ENCODE results near the gene UBAP2L.
"Not testable (repeated sequence)": the region's sequence is repeated elsewhere in the genome, so short reads cannot be mapped to it uniquely, and the experiment has no call there.

The UBAP2L gene

GRCh38 chr1:154191990-154192461, 28.7 kb upstream of the UBAP2L start, which contains the start of gene TPM3:
Gene TPM3, minus strand, starts transcription at chr1:154192100. Its CDS starts 82 bp downstream, at chr1:154192018.
- Histone ChIP-seq H3K9me3 (ENCODE audit: low read depth, low read length) (no peaks in the 10 kb centered on the region), H3K27ac (no peak within 1 kb of the TSS), H3K4me3 (no peak within 1 kb of the TSS), H3K9ac (ENCODE audit: insufficient read length) (no peak within 1 kb of the TSS), H3K36me3 (ENCODE audit: insufficient read depth, low read length) (no peaks in the 10 kb centered on the region)
- no peak for DNase-seq (ENCODE audit: low read depth, low spot score)
- no peak for TF ChIP-seq POLR2AphosphoS5 (IDR thresholded peaks at IDR 0.05; ENCODE audit: borderline replicate concordance, low read depth, low read length)
- TF ChIP-seq EZH2 (IDR thresholded peaks at IDR 0.05), result no peak
- TF ChIP-seq FOXP2 (optimal IDR thresholded peaks at IDR 0.05; ENCODE audit: control extremely low read depth, extremely low read length, insufficient read depth), result no peak

DNA sequence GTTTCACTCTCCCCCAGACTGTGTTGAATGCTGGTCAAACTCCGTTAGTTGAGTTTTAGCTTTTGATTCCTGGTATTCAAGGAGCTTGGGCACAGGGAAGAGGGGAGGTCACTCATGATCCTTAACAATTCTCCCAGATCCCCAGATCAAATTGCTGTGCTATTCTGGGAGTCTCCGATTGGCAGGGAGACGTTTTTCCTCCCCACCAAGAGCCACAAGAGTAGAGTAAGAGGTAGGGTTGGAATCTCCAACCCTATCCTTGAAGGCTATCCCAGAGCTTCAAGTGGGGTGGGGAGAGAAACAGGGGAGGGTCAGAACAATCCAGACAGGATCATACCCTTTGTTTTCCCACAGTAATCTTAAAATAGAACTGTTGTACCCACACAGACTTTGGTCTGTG, 28.3 kb upstream of the UBAP2L start:
- no peak for DNase-seq (ENCODE audit: low read depth, low spot score)
- H3K9ac ChIP-seq (ENCODE audit: insufficient read length), result no peak overlapping the region
- H3K36me3 ChIP-seq (ENCODE audit: insufficient read depth, low read length), result no peaks in the 10 kb centered on the region
- no peak overlapping the region for H3K27ac ChIP-seq
- no peaks in the 10 kb centered on the region for H3K9me3 ChIP-seq (ENCODE audit: low read depth, low read length)
- H3K4me3 ChIP-seq, result no peak overlapping the region
- TF ChIP-seq FOXP2 (optimal IDR thresholded peaks at IDR 0.05; ENCODE audit: control extremely low read depth, extremely low read length, insufficient read depth) (no peak), POLR2AphosphoS5 (IDR thresholded peaks at IDR 0.05; ENCODE audit: borderline replicate concordance, low read depth, low read length) (no peak), EZH2 (IDR thresholded peaks at IDR 0.05) (no peak)

DNA sequence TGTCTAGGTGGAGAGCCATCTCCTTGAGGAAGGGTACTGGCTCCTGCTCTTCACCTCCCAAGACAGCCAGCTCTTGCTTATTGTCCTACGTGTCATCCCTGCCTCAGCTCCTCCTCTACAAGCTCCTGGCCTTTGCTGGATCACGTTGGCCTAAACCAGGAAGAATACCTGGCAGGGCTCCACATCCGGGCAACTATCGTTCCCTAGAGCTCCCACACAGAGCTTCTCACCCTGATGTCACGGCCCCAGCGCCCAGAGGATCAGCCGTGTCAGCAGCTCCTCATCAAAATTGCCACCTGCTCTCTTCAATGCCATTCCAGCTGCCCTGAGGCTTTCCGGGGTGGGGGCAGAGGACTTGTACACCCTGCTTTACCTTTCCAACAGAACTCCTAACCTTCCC, 26.9 kb upstream of the UBAP2L start:
- Histone ChIP-seq H3K4me3 (no peak overlapping the region), H3K36me3 (ENCODE audit: insufficient read depth, low read length) (no peaks in the 10 kb centered on the region), H3K9me3 (ENCODE audit: low read depth, low read length) (no peaks in the 10 kb centered on the region), H3K27ac (no peak overlapping the region), H3K9ac (ENCODE audit: insufficient read length) (no peak overlapping the region)
- TF ChIP-seq POLR2AphosphoS5 (IDR thresholded peaks at IDR 0.05; ENCODE audit: borderline replicate concordance, low read depth, low read length) (no peak), FOXP2 (optimal IDR thresholded peaks at IDR 0.05; ENCODE audit: control extremely low read depth, extremely low read length, insufficient read depth) (no peak), EZH2 (IDR thresholded peaks at IDR 0.05) (no peak)
- DNase-seq (ENCODE audit: low read depth, low spot score), result no peak

- TF ChIP-seq POLR2AphosphoS5 (IDR thresholded peaks at IDR 0.05; ENCODE audit: borderline replicate concordance, low read depth, low read length) (no peak), EZH2 (IDR thresholded peaks at IDR 0.05) (no peak), FOXP2 (optimal IDR thresholded peaks at IDR 0.05; ENCODE audit: control extremely low read depth, extremely low read length, insufficient read depth) (no peak)
- H3K9me3 ChIP-seq (ENCODE audit: low read depth, low read length), result no peaks in the 10 kb centered on the region
- DNase-seq (ENCODE audit: low read depth, low spot score), result no peak
- H3K36me3 ChIP-seq (ENCODE audit: insufficient read depth, low read length), result no peaks in the 10 kb centered on the region
- H3K4me3 ChIP-seq, result 0 out of 2 replicates have a peak overlapping the region, but pooled peaks have one; percentile 28
- H3K27ac ChIP-seq, result no peak overlapping the region
- H3K9ac ChIP-seq (ENCODE audit: insufficient read length), result no peak overlapping the region
These were observed 21.8 kb upstream of the UBAP2L start for GRCh38 chr1:154198756-154199562.

- Histone ChIP-seq H3K27ac (no peak overlapping the region), H3K9me3 (ENCODE audit: low read depth, low read length) (no peaks in the 10 kb centered on the region), H3K36me3 (ENCODE audit: insufficient read depth, low read length) (no peaks in the 10 kb centered on the region), H3K4me3 (no peak overlapping the region), H3K9ac (ENCODE audit: insufficient read length) (no peak overlapping the region)
- no peak for DNase-seq (ENCODE audit: low read depth, low spot score)
- TF ChIP-seq FOXP2 (optimal IDR thresholded peaks at IDR 0.05; ENCODE audit: control extremely low read depth, extremely low read length, insufficient read depth), result no peak
- TF ChIP-seq POLR2AphosphoS5 (IDR thresholded peaks at IDR 0.05; ENCODE audit: borderline replicate concordance, low read depth, low read length), result no peak
- TF ChIP-seq EZH2 (IDR thresholded peaks at IDR 0.05), result no peak
These were observed 21.2 kb upstream of the UBAP2L start for GRCh38 chr1:154199563-154199879.

- H3K9ac ChIP-seq (ENCODE audit: insufficient read length); DNase-seq (ENCODE audit: low read depth, low spot score); H3K27ac ChIP-seq; H3K9me3 ChIP-seq (ENCODE audit: low read depth, low read length); H3K4me3 ChIP-seq: not testable (repeated sequence)
- H3K36me3 ChIP-seq (ENCODE audit: insufficient read depth, low read length), result peaks cover 37% of the 10 kb centered on the region
These were observed 15.0 kb upstream of the UBAP2L start for GRCh38 chr1:154205778-154206177.

- peaks cover 37% of the 10 kb centered on the region for H3K36me3 ChIP-seq (ENCODE audit: insufficient read depth, low read length)
- no peak for DNase-seq (ENCODE audit: low read depth, low spot score)
- H3K4me3 ChIP-seq, result no peak within 1 kb of the TSS
- no peak within 1 kb of the TSS for H3K9ac ChIP-seq (ENCODE audit: insufficient read length)
- no peaks in the 10 kb centered on the region for H3K9me3 ChIP-seq (ENCODE audit: low read depth, low read length)
- TF ChIP-seq EZH2 (IDR thresholded peaks at IDR 0.05), result no peak
- TF ChIP-seq FOXP2 (optimal IDR thresholded peaks at IDR 0.05; ENCODE audit: control extremely low read depth, extremely low read length, insufficient read depth), result no peak
- no peak for TF ChIP-seq POLR2AphosphoS5 (IDR thresholded peaks at IDR 0.05; ENCODE audit: borderline replicate concordance, low read depth, low read length)
- H3K27ac ChIP-seq, result no peak within 1 kb of the TSS
These were observed 14.6 kb upstream of the UBAP2L start, which contains the start of gene CFAP141 for GRCh38 chr1:154206196-154206595. Gene CFAP141, minus strand, starts transcription at chr1:154206333. Its CDS starts 26 bp downstream, at chr1:154206307.

DNA sequence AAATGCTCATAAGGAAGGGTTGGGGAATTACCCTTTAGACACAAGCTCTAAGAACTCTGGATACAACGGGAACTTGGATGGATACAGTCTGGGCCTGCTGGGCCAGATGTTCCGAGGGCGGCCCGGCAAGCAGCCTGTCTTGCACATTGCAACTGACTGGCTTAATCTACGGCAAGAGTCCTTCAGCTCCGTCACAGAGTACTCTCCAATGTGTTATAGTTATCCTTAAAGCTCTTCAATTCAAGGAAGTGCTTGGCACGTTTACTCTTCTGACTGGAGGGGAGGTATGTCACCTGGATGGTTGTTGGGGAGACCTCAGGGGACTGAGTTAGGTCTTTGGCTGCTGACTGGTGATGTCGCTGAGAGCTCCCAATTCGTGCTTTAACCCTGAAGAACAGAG, 13.5 kb upstream of the UBAP2L start:
- H3K36me3 ChIP-seq (ENCODE audit: insufficient read depth, low read length), result peaks cover 46% of the 10 kb centered on the region
- H3K9ac ChIP-seq (ENCODE audit: insufficient read length), result no peak overlapping the region
- H3K27ac ChIP-seq, result no peak overlapping the region
- H3K4me3 ChIP-seq, result no peak overlapping the region
- no peak for DNase-seq (ENCODE audit: low read depth, low spot score)
- no peak for TF ChIP-seq FOXP2 (optimal IDR thresholded peaks at IDR 0.05; ENCODE audit: control extremely low read depth, extremely low read length, insufficient read depth)
- no peak; the same call in 1 of the 2 replicates for TF ChIP-seq POLR2AphosphoS5 (IDR thresholded peaks at IDR 0.05; ENCODE audit: borderline replicate concordance, low read depth, low read length)
- no peak for TF ChIP-seq EZH2 (IDR thresholded peaks at IDR 0.05)
- H3K9me3 ChIP-seq (ENCODE audit: low read depth, low read length), result no peaks in the 10 kb centered on the region
